Activated gamma-delta T cell (primary cell): ENCODE measurements around the gene CSAD.
"Not testable (repeated sequence)": the region's sequence is repeated elsewhere in the genome, so short reads cannot be mapped to it uniquely, and the experiment has no call there.

Source experiments
- DNase-seq: peaks from one replicate; lab custom pipeline; 2025; lab: John Stamatoyannopoulos, UW

The CSAD gene

GRCh38 chr12:53218551-53219291 is 38.0 kb upstream of the CSAD start:
- no peak for DNase-seq

DNA sequence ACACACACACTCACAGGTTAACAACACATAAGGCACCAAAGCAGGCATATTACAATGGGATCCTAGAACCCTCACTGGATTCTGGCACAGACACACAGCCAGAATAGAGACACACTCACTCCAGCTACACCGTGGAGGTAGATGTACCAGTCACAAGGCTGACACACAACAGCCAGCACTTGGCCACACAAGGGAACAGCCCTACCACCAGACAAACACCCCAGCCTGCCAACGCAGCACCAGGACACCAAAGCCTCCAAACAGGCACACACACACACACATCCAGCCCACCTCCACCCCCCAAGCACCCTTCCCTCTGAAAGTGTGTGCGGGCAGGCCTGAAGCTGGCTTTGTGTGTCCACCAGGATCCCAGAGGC is 37.2 kb upstream of the CSAD start:
- DNase-seq, result no peak

DNA sequence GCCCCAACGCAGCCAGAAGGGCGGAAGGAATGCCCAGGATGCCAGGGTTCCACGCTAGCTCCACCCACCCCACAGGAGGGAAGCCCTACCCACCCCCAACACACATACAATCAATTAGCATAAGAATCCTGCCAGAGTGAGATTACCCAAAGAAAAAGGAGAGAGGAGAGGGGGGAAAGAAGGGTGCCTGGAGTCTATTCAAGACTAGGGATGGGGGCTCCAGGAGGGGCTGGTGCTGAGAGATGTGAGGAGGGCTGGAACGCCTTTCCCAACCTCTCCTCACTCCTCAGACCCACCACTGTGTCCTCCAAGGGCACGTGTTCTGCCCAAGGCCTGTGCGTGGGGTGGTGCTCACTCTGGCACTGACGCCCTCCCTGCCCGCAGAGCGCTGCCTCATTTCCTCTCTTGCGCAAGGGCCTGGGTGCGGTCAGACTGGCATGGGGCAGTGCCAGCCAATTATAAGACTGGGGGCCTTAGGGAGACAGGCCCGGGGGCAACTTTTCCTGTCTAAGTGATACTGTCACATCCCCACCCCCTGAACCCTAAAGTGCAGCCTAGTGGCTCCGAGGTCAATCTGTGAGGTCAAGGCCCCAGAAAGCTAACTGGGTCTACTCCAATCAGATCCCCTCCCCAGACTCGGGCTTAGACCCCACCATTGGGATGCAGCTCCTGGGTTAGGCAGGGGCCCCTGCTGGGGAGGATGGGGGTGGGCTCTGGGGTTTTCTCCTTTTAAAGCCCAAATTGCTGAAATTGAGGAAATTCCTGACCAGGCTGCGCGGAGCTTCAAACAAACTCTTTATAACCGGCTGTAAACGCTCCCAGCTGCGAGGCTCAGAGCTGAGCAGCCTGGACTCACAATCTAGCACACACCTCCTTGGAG is 36.6 kb upstream of the CSAD start:
- peak; percentile 37 for DNase-seq

DNA sequence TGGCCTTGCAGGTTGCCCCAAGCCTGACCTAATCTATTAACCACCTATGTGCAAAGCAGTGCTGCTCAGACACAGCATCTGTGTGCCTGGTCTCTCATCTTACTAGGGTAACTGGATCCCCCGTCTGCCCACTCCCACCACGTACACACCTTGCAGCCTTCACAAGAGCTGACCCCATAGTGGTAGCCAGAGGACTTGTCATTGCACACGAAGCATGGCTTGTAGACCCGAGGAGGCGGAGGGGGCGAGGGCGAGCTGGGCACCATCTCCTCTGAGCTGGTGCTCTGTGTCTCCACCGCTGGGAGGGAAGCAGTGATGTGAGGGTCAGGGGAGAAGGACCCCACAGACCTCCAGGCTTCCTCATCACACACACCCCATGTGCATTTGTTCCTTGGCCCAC is 34.8 kb upstream of the CSAD start:
- no peak for DNase-seq

DNA sequence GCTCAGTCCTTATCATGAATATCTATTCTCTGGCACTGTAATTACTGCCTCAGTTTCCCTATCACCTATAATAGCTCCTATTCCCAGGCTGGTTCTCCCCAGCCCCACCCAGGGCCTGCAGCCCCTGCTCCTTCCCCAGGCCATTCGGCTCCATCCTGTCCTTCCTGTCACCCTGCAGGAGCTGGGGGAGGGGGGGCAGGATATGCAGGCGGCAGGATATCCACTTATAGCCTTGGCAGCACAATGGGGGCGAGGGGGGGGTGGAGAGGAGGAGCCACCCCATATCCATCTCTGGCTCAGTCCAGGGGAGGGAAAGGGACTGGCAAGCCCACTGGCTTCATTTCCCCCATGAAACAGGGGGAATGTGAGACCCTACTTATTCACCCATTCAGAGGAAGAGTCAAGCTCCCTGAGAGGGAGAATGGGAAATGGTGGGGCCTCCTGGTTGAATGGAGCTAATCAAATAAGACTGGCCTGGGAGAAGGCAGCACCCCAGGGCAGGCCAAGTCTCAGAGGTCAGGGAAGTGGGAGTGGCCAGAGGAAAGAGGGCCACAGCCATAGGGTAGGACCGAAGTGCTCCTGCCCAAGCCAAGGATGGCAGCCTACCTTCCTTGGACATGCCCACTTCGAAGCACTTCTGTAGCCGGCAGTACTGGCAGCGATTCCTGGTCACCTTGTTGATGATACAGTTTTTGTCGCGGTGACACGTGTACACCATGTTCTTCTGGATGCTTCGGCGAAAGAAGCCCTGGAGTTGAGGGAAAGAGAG is 34.1 kb upstream of the CSAD start:
- no peak for DNase-seq

DNA sequence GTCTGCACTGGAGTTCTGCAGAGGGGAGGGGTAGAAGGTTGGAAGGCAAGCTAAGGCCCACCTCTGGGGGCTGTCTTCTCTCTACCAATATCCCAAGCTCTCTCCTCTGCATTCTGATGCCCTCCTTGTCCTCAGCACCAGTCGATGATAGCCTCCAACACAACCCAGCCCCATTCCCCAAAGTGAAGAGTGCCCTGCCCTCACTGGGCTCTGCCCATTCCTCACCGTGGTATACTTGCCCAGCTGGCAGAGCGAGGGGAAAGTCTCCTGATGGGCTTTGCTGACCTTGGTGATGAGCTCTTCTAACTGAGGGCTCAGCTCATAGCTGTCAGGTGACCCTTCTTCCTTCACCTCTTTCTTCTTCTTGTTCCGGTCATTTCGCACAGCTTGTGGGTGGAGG is 33.5 kb upstream of the CSAD start:
- DNase-seq, result no peak

DNA sequence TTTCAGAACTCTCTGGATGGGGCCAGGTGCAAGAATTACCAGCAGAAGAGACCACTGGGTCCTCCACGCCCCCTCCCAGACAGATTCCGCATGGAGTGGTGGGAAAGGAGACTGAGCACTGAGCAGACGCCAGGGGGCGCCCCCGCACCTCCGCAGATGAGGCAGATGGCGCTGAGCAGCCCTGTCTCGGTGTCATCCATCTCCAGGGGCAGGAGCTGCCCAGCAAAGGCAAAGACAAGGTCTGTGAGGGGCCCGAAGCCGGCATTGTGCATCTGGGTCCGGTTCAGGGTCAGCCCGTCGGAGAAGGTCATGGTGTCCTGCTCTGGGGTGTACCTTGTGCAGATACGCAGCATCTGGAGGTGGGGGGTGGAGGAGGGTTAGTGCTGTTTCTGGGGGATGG is 32.6 kb upstream of the CSAD start:
- DNase-seq, result peak; percentile 62

GRCh38 chr12:53212931-53213330 is 32.2 kb upstream of the CSAD start:
- no peak for DNase-seq

DNA sequence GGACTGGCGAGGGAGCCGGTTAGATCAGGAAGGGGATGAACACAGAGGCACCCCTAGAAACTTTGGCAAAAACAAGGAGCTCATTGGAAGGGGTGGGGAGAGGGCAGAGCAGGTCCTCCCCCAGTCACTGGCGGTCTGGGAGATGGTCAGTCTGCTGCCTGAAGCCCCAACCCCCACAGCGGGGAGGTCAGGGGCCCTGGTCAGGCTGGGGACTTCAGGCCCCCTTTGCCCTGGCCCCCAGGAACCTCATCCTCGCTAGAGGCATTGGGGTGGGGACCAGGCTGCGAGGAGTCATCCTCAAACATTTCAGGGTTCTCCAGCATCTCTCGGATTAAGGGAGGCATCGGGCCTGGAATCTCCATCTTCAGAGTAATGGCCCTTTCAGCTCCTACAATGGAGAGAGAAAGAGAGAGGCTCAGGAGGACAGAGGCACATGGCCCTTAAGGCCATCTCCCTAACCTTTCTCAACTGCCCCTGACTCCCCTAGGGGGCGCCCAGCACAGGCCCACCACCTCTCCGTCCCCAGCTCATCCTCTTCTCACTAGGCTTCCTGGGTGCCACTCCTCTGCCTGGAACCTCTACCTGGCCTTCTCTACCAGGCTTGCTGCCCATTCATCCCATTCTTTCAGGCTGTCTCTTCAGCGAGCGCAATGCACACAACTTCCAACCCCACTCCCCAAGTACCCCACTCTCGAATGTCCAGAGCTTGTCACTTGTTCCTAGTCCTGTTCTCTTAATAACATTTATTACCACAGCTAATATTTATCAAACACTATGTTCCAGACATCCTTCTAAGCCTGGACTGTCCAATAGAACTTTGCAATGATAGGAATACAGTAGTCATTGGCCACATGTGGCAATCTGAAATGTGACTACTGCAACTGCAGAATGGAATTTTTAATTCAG is 31.0 kb upstream of the CSAD start:
- no peak for DNase-seq

- DNase-seq, result no peak
These were observed 30.1 kb upstream of the CSAD start for GRCh38 chr12:53210843-53211242.

DNA sequence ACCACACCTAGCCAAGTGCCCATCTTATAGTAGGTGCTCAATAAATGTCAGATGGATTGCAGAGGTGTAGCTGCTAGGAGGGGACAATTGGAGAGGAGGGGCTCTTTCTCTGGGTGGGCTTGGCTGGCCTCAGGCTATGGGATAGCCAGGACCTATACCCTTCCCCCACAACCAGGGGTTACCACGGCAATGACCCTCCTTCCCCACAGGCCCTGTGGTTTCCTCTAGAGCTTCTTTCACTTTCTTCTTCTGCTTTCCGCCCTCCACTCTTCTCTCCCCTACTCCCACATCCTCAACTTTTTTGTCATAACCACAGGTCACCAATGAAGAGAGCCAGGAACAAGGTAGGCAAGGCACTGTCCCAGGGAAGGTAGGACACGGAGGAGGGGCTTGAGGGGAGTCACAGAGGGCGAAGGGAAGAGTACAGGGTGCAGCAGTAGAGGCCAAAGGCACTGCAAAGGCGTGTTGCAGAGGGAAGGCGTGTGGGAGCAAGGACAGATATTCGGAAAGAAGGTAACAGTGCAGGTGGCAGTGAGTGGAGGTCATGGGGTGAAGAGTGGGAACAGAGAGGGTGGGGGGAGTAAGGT is 28.2 kb upstream of the CSAD start:
- DNase-seq, result no peak

- no peak for DNase-seq
These were observed 27.7 kb upstream of the CSAD start for GRCh38 chr12:53208435-53208834.

GRCh38 chr12:53207042-53207441 is 26.3 kb upstream of the CSAD start, which contains the start of gene ITGB7:
Gene ITGB7 (minus strand): TSS chr12:53207251. CDS start chr12:53200443, 6,808 bp downstream.
- no peak for DNase-seq

DNA sequence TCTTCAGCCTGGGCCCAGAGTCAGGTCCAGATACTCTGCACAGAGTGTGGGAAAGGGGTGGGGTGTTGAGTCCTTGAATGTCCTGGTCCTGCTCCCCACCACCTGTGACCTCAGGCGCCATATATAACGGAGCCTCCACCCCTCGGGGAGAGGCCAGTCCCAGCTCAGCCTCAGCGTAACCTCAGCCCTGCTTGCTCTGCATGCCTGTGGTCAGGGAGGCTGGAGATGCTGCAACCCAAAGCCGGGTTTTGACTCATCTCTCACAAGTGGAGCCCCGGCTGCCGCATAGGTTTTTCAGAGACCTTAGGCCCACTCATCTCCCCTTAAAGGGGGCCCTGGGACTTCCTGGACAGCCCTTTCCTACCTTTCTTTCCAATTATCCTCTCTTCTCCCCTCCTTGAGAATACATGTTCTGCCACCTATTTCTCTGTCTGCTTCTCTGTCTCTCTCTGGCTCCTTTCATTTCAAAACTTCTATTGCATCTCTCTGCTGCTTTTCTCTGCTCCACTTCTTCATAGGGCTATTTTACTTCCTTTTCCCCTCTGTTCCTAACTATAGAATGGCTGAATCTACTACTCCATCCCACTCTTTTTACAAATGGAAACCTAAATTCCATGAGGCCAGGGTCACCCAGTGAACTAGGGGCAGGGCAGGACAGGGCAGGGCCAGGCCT is 25.2 kb upstream of the CSAD start:
- DNase-seq, result no peak

GRCh38 chr12:53204351-53204750 is 23.6 kb upstream of the CSAD start:
- DNase-seq, result no peak

- not testable (repeated sequence) for DNase-seq
These were observed 21.6 kb upstream of the CSAD start for GRCh38 chr12:53202316-53202715.

DNA sequence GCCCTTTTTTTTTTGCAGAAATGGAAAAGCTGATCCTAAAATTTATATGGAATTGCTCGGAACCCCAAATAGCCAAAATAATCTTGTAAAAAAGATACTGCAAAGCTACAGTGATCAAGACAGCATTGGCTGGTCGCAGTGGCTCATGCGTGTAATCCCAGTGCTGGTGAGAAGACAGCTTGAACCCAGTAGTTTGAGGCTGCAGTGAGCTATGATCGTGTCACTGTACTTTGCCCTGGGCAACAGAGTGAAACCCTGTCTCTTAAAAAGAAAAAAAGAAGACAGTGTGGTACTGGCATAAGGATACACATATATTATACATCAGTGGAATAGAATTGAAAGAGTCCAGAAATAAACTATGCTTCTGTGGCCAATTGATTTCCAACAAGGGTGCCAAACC is 20.9 kb upstream of the CSAD start:
- DNase-seq, result no peak

GRCh38 chr12:53201177-53201541 is 20.4 kb upstream of the CSAD start:
- no peak for DNase-seq

GRCh38 chr12:53200458-53201176 is 19.9 kb upstream of the CSAD start:
- DNase-seq, result no peak

DNA sequence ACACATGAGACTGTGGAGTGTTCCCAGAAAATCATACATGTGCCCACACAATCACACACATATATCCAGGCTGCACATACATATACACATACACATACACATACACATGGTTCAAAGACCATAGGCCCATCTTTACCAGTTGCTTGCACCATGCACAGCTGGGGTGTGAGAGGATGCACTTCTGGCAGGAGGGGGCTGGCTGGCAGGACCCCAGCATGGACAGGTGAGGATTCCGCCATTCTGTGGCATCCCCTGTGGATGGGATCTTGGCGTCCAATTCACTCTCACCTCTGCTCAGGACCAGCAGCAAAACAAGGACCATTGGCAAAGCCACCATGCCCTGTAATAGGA is 19.4 kb upstream of the CSAD start:
- no peak for DNase-seq
